Gastrocnemius medialis (tissue), 4 donors: ENCODE results near the gene DDOST. TPM values are rescaled to one million over a fixed set of nuclear protein-coding genes. Genes with fewer than 3 reads are reported as not detected.
A peak's percentile ranks its signal among the peaks of the same experiment; 100 is the strongest.
"Not testable (repeated sequence)": the region's sequence is repeated elsewhere in the genome, so short reads cannot be mapped to it uniquely, and the experiment has no call there.

Source experiments
- ATAC-seq, 2 donors: fragments of 150-250 bp; one replicate each; pipeline ENCODE4 v1.9.1; 2016
- DNase-seq, 2 donors: peaks; one replicate each; pipeline ENCODE4 v3.0.0-alpha.2; 2019
- H3K27ac ChIP-seq, 4 donors: fragments of 200-600 bp; sonication (generic); 1 replicate in 1 of 4; 2 replicates in 3 of 4; pipeline ENCODE4 v1.5.1; 2016 to 2018; ENCODE audit warnings: mild to moderate bottlenecking in 2 of 4, moderate library complexity in 1 of 4
- H3K27me3 ChIP-seq, 3 donors: fragments of 200-600 bp; sonication (generic) in 2 of 3; 1 replicate in 1 of 3; 2 replicates in 2 of 3; pipeline versions ENCODE4 v1.5.1 to v1.6.0; 2016 to 2019; ENCODE audit warnings: mild to moderate bottlenecking in 1 of 3, moderate library complexity in 1 of 3
- H3K36me3 ChIP-seq, 2 donors: fragments of 200-600 bp; sonication (generic) in 1 of 2; one replicate each; pipeline ENCODE4 v1.5.1; 2017 to 2018
- H3K4me1 ChIP-seq, 2 donors: fragments of 200-600 bp; sonication (generic) in 1 of 2; one replicate each; pipeline ENCODE4 v1.5.1; 2016 to 2017; ENCODE audit warnings: mild to moderate bottlenecking in 2 of 2
- H3K4me3 ChIP-seq, 4 donors: fragments of 200-600 bp; sonication (generic) in 3 of 4; 1 replicate in 1 of 4; 2 replicates in 3 of 4; pipeline ENCODE4 v1.5.1; 2016 to 2019; ENCODE audit warnings: mild to moderate bottlenecking in 2 of 4
- H3K9me3 ChIP-seq, 3 donors: fragments of 200-600 bp; sonication (generic) in 2 of 3; 1 replicate in 1 of 3; 2 replicates in 2 of 3; pipeline ENCODE4 v1.5.1; 2016 to 2019
- POLR2A ChIP-seq, 2 donors: fragments of 450-650 bp; IDR thresholded peaks; one replicate each; pipeline ENCODE4 v1.6.1; 2017; ENCODE audit warnings: antibody characterized with exemption in 2 of 2, mild to moderate bottlenecking in 2 of 2, moderate library complexity in 2 of 2
- in situ Hi-C, 4 donors: fragments of 200-750 bp; cut with MboI; loops; one replicate each; pipeline versions ENCODE4 v1.15.0 to v1.8.0; 2017; ENCODE audit warnings: low sequenced_read_pairs in 4 of 4
- intact Hi-C: fragments of 100-400 bp; cut with DNase I; formaldehyde crosslinking; loops from one replicate; pipeline ENCODE4 v1.15.1; 2023; ENCODE audit warnings: low total_unique reads
- total RNA-seq, 4 donors: library from RNA; depleted of rRNA; stranded (reverse); fragments of >200 nt; gene quantifications; one replicate each; pipeline versions ENCODE4 v1.1.0 to v1.2.3, GENCODE V29; 2016
- TF ChIP-seq, protein P1 (sequence below), 5 experiments: fragments of 450-650 bp in 3 of 5; fragments of 200-600 bp in 2 of 5; sonication (generic) in 2 of 5; IDR thresholded peaks in 4 of 5; conservative IDR thresholded peaks in 1 of 5; 1 replicate in 4 of 5; 2 replicates in 1 of 5; pipeline ENCODE4 v1.5.1; 2016 to 2019; ENCODE audit warnings: antibody characterized with exemption in 5 of 5, mild to moderate bottlenecking in 3 of 5, moderate library complexity in 3 of 5

DDOST gene
- total RNA-seq, 4 donors from 2014 or later, result 63.0 to 110 (median 99.8) TPM

DNA sequence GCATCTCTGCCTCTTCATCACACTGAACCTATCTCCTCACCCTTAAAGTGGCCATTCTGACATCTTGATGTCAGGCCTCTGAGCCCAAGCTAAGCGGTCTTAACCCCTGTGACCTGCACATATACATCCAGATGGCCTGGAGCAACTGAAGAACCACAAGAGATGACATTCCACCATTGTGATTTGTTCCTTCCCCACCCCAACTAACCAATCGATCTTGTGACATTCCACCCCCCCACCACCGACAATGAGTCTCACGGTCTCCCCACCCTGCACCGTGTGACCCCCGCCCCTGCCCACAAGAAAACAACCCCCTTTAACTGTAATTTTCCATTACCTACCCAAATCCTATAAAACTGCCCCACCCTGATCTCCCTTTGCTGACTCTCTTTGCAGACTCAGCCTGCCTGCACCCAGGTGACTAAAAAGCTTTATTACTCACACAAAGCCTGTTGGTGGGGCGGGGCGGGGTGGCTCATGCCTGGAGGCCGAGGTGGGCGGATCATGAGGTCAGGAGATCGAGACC is 48.9 kb downstream of the DDOST start:
- H3K4me3 ChIP-seq, result no peak overlapping the region
- intact Hi-C loops (no loop called here), in situ Hi-C loops (no loop called here)
- H3K4me1 ChIP-seq, result peaks cover 10 to 23% of the 10 kb centered on the region in 2 donors
- H3K36me3 ChIP-seq, result no peaks in the 10 kb centered on the region
- DNase-seq (no peak), ATAC-seq (no peak)
- H3K27me3 ChIP-seq, result no peaks in the 10 kb centered on the region
- H3K27ac ChIP-seq, result no peak overlapping the region
- H3K9me3 ChIP-seq, result no peaks in the 10 kb centered on the region
- TF ChIP-seq, protein P1, sequence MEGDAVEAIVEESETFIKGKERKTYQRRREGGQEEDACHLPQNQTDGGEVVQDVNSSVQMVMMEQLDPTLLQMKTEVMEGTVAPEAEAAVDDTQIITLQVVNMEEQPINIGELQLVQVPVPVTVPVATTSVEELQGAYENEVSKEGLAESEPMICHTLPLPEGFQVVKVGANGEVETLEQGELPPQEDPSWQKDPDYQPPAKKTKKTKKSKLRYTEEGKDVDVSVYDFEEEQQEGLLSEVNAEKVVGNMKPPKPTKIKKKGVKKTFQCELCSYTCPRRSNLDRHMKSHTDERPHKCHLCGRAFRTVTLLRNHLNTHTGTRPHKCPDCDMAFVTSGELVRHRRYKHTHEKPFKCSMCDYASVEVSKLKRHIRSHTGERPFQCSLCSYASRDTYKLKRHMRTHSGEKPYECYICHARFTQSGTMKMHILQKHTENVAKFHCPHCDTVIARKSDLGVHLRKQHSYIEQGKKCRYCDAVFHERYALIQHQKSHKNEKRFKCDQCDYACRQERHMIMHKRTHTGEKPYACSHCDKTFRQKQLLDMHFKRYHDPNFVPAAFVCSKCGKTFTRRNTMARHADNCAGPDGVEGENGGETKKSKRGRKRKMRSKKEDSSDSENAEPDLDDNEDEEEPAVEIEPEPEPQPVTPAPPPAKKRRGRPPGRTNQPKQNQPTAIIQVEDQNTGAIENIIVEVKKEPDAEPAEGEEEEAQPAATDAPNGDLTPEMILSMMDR (IDR thresholded peaks at IDR 0.05 in 4 of 5, conservative IDR thresholded peaks at IDR 0.05 in 1 of 5), result no peak
- TF ChIP-seq POLR2A (IDR thresholded peaks at IDR 0.05), result no peak

- no peak overlapping the region for H3K4me3 ChIP-seq
- H3K27me3 ChIP-seq, result no peaks in the 10 kb centered on the region
- no peak overlapping the region for H3K27ac ChIP-seq
- ATAC-seq (no peak), DNase-seq (no peak)
- no peaks in the 10 kb centered on the region for H3K9me3 ChIP-seq
- H3K36me3 ChIP-seq, result no peaks in the 10 kb centered on the region
- in situ Hi-C loops (no loop called here), intact Hi-C loops (no loop called here)
- TF ChIP-seq, protein P1 (IDR thresholded peaks at IDR 0.05 in 4 of 5, conservative IDR thresholded peaks at IDR 0.05 in 1 of 5), result no peak
- no peak for TF ChIP-seq POLR2A (IDR thresholded peaks at IDR 0.05)
- peaks cover 10 to 22% of the 10 kb centered on the region in 2 donors for H3K4me1 ChIP-seq
These were observed 49.5 kb downstream of the DDOST start for GRCh38 chr1:20611652-20612051.

DNA sequence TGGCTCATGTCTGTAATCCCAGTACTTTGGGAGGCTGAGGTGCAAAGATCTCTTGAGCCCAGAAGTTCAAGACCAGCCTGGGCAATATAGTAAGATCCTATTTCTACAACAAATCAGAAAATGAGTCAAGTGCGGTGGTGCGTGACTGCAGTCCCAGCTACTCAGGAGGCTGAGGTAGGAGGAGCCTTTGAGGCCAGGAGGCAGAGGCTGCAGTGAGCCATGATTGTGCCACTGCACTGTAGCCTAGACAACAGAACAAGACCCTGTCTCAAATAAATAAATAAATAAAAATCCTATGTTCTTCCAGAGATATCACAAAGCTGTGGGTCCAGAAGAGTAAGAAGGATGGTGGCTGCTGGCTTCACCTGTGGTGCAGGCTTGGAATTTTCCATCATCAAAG is 50.2 kb downstream of the DDOST start:
- Histone ChIP-seq H3K4me1 (peaks cover 4 to 15% of the 10 kb centered on the region in 2 donors), H3K4me3 (no peak overlapping the region), H3K27ac (no peak overlapping the region), H3K27me3 (no peaks in the 10 kb centered on the region), H3K36me3 (no peaks in the 10 kb centered on the region), H3K9me3 (no peaks in the 10 kb centered on the region)
- intact Hi-C loops (no loop called here), in situ Hi-C loops (no loop called here)
- DNase-seq (no peak), ATAC-seq (no peak)
- no peak for TF ChIP-seq POLR2A (IDR thresholded peaks at IDR 0.05)
- TF ChIP-seq, protein P1 (IDR thresholded peaks at IDR 0.05 in 4 of 5, conservative IDR thresholded peaks at IDR 0.05 in 1 of 5), result no peak

GRCh38 chr1:20609541-20609940 is 51.6 kb downstream of the DDOST start:
- H3K4me1 ChIP-seq, result peaks cover 0 to 10% of the 10 kb centered on the region in 2 donors
- intact Hi-C loops (no loop called here), in situ Hi-C loops (no loop called here)
- H3K27ac ChIP-seq, result no peak overlapping the region
- no peaks in the 10 kb centered on the region for H3K36me3 ChIP-seq
- no peak for TF ChIP-seq POLR2A (IDR thresholded peaks at IDR 0.05)
- TF ChIP-seq, protein P1 (IDR thresholded peaks at IDR 0.05 in 4 of 5, conservative IDR thresholded peaks at IDR 0.05 in 1 of 5), result no peak
- H3K9me3 ChIP-seq, result no peaks in the 10 kb centered on the region
- no peak for ATAC-seq
- no peak for DNase-seq
- H3K27me3 ChIP-seq, result no peaks in the 10 kb centered on the region
- H3K4me3 ChIP-seq, result no peak overlapping the region

- H3K4me1 ChIP-seq, H3K9me3 ChIP-seq, H3K4me3 ChIP-seq, ATAC-seq, H3K27me3 ChIP-seq, DNase-seq, H3K36me3 ChIP-seq, intact Hi-C loops, in situ Hi-C loops: not testable (repeated sequence)
- H3K27ac ChIP-seq, result peak overlapping the region in 2 of 4 donors; percentile 41 to 45
These were observed 54.2 kb downstream of the DDOST start for GRCh38 chr1:20606801-20607570.
